ENCODE data around the gene CDR2L.
"Not testable (repeated sequence)": the region's sequence is repeated elsewhere in the genome, so short reads cannot be mapped to it uniquely, and the experiment has no call there.

The CDR2L gene

DNA sequence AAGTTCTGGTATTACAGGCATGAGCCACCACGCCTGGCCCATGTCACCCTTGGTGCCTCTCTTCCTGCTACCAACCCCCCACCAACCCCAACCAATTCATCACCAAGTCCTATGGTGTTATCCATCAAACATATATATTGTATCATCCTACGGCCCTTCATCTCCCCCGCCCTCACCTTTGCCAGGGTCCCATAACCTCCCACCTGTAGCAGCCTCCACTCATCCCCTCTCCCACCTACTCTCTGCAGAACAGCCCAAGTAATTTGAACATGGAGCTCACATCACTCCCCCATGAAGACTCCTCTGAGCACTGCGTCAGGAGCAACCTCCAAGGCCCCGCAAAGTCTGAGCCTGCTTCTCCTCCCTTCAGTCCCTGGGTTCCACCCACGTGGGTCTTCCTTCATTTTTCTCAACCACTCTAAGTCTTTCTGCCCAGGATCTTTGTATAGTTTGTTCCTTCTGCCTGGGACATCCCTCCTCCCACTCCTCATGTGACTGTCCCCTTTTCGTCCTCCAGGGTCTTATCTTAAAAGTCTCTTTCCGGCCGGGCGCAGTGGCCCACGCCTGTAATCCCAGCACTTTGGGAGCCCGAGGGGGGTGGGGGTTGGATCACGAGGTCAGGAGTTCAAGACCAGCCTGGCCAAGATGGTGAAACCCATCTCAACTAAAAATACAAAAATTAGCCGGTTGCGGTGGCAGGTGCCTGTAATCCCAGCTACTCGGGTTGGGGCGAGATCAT, 7.9 kb upstream of the CDR2L start:
- DNase-seq (ENCODE audit: extremely low read depth in 1 of 2, low read depth in 1 of 2), result no peak

DNA sequence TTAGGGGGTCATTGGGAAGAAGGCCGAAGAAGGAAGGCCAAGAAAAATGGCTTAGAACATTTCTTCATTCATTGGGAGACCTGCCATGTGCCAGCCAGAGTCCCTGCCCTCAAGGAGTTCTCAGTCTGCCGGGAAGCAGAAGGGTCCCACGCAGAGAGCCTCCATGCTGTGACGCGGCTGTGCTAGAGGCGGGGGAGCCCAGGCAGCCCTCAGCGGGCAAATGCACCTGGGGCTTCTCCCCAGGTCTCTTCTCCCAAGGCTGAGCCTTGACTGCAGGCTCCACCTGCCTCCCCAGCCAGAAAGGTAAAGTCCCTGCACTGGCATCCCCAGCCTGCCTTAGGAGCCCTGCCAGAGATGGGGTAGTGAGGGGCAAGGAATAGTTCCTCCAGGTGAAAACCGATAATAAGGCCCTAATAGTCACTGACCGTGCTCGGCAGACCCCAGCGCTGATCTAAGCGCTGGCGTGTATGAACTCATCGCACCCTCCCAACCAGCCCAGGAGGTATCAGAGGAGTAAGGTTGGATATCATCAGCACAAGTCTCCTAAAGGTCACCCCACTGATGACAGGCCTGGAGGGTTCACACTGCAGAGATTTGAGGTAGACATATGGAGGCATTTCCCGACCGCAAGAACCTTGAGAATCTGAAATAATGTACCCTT, 6.0 kb upstream of the CDR2L start:
- no peak for DNase-seq (ENCODE audit: extremely low read depth in 1 of 2, low read depth in 1 of 2)

DNA sequence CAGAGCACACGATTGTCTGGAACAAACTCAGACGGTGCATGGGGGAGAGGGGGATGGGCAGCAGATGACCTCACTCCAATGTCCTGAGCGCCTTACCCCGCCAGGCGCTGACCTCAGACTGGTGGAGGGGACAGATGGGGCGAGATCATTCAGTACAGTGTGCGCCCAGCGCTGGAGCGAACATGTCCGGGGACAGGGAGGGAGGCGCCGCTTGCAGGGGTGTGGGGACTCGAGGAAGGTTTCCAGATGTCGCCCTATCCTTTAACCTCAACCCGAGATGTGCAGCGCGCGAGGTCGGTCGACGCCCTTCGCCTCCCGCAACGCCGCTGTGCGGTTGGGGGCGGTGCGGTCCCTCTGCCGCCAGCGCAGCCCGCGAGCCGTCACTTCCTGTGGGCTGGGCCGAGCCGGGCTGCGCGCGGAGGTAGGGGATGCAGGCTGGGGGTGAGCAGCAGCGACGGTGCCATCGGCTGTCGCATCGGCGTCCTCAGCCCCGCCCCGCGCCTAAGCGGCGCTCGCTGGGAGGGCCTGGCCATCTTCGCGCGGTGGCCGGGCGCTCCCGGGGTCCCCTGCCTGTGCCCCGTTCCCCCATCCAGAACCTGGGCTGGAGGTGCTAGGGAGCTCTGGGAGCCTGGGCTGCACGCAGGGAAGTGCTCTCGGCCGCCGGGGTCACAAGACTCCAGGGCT, 5.3 kb upstream of the CDR2L start:
- peak; percentile 42 to 65 for DNase-seq (ENCODE audit: extremely low read depth in 1 of 2, low read depth in 1 of 2)

DNA sequence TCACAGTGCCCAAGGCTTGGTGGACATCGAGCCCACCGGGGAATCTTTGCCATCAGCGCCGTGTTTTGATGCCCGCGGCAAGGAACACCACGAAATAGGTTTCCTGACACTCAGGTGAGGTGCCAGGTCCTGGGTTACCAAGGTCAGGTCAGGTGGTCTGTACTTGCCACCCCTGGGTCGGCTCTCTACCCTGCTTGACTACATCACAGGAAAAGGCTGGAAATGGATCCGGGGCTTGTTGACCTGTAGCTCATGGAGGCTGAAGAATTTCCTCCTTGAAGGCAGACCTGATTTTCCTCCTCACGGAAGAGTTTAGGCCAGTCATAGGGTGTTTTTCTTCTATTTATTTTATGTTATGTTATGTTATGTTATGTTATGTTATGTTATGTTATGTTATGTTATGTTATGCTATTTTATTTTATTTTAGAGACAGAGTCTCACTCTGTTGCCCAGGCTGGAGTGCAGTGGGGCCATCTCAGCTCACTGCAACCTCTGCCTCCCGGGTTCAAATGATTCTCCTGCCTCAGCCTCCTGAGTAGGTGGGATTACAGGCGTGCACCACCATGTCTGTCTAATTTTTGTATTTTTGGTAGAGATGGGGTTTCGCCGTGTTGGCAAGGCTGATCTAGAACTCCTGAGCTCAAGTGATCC, 4.6 kb upstream of the CDR2L start:
- DNase-seq (ENCODE audit: extremely low read depth in 1 of 2, low read depth in 1 of 2), result not testable (repeated sequence)

DNA sequence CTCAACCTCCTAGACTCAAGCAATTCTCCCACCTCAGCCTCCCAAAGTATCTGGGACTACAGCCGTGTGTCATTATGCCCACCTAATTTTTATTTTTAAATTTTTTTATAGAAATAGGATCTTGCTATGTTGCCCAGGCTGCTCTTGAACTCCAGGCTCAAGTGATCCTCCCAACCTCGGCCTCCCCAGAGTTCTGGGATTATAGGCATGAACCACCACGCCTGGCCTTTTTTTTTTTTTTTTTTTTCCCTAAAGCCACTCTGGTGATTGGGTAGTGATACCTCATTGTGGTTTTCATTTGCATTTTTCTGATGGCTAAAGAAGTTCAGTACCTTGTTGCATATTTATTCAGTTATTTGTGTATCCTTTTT, 1.2 kb upstream of the CDR2L start:
- no peak for DNase-seq (ENCODE audit: extremely low read depth in 1 of 2, low read depth in 1 of 2)

DNA sequence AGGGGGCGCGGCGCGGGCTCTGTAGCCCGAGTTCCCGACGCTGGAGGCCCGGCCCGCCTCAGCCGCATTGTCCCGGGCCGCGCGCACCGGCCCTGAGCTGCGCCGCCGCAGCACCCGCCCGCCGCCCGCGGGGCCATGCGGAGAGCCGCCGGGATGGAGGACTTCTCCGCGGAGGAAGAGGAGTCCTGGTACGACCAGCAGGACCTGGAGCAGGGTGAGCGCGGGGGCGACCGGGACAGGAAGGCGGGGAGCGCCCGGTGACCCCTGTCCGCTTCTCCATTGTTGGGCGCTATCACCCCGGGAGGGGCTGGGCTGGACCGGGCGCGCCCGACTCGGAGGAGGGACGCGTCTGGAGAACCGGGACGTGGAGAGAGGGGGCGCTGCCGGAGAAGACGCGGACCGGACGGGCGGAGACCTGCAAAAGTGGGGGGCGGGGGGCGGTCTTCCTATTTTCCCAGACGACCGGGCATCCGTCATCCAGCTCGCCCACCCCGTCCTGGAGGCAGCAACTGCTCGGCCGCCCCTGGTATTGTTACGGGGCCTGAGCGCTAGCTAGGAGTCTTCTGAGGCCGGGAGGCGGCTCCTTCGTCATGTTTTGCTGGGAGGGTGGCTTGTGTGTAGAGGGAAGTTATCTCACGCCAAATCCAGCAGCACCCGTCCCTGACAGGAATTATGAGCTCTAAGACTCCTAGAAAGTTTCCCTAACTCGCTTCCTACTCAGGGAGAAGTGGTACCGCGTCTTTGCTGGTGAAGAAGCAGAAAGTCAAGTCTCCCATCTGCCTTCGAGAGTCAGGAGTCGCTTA, 678 bp downstream of the CDR2L start:
- no peak for DNase-seq (ENCODE audit: extremely low read depth in 1 of 2, low read depth in 1 of 2)

DNA sequence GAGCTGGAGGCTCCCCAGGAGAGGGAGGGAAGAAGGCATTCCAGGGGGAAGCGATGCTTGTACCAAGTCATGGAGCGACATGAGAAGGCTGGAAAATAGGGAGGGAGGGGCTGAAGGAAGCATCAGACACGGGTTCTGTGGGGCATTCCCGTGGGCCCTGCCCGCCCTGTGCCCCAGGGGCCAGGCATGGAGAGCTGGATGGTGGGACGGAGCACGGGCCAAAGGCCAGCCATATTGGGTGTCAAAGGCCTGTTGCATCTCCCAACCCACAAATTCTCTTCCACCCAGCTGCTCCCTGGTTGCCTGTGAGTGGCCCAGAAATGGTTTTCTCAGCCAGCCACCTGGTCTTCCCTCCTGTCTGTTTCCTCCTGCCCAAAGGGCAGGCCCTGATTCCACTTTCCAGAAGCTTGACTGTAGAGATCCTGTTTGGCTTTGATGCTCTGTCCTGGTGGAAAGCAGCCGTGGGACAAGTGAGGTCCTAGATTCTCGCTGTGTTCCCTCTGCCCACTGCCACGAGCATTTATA, 3.2 kb downstream of the CDR2L start:
- no peak for DNase-seq (ENCODE audit: extremely low read depth in 1 of 2, low read depth in 1 of 2)

DNA sequence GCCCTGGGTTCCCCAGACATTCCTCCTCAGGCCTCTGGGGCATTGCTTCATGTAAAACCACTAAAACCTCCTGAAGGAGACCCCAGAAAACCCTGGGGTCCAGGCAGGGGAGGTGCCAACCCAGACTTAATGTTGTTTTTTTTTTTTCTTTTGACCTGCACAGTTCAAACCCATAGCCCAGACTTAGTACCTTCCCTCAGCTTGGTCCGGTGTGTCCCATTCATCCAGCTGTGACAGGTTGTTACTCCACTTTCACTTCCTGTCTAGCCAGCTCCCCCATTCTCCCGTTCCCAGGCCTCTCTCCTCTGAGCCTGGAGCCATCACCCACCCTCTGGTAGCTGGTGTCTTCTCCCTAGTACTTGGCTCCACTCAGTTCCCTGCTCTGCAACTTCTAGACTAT, 4.8 kb downstream of the CDR2L start:
- DNase-seq (ENCODE audit: extremely low read depth in 1 of 2, low read depth in 1 of 2), result no peak

DNA sequence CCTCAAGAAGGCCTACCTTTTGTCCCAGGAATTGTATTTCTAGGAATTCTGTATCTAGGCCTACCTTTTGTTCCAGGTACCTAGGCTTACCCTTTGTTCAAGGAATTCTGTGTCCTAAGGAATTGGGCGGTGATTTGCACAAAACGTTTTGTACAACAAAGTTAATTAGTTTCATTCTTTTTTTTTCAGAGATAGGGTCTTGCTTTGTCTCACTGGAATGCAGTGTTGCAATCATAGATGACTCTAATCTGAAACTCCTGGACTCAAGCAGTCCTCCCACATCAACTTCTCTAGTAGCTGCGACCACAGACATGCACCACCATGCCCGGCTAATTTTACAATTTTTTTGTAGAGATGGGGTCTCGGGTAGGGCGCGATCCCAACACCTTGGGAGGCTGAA, 7.0 kb downstream of the CDR2L start:
- DNase-seq (ENCODE audit: extremely low read depth in 1 of 2, low read depth in 1 of 2), result no peak

DNA sequence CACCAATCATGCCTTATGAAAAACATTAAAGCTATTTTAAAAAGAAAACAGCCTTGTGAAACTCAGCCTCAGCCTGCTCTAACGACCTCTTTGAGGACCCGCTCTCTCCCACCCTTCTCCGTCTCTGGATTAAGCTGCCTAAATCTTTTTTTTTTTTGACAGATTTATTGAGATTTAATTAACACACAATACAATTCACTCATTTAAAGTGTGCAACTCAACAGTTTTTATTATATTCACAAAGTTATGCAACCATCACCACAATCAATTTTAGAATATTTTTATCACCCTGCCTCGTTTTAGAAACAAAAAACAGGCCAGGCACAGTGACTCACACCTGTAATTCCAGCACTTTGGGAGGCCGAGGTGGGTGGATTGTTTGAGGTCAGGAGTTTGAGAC, 8.4 kb downstream of the CDR2L start:
- DNase-seq (ENCODE audit: extremely low read depth in 1 of 2, low read depth in 1 of 2), result no peak

DNA sequence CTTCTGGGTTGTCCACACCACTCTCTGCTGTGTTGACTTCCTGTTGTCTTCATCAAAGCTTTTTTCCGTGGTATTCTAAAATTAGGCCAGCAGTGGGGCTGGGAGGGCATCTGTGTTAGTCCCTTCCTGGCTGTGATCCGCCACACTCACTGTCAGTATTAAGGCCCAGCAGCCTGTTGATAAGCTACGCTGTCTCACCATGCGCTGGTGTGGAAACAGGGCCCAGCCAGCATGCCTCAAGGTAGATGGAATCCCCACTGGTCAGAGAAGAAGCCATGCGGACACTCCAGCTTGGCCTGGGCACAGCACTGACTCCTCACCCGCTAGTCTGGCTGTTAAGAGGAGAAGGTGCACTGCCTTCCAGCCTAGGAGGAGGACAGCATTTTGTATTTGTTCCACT, 11.4 kb downstream of the CDR2L start:
- DNase-seq (ENCODE audit: extremely low read depth in 1 of 2, low read depth in 1 of 2), result no peak

DNA sequence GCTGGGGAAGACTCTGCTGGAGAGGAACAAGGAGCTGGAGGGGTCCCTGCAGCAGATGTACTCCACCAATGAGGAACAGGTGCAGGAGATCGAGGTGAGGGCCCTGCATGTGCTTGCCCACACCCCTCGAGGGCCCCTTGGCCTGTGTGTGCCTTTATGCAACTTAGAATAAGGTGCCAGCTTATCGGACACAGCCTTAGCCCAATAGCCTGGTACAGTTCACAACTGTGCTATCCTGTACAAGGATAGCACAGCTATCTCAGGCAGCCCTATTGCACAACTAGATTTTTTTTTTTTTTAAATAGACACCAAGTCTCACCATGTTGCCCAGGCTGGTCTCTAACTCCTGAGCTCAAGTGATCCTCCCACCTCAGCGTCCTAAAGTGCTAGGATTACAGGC, 12.1 kb downstream of the CDR2L start:
- DNase-seq (ENCODE audit: extremely low read depth in 1 of 2, low read depth in 1 of 2), result no peak

DNA sequence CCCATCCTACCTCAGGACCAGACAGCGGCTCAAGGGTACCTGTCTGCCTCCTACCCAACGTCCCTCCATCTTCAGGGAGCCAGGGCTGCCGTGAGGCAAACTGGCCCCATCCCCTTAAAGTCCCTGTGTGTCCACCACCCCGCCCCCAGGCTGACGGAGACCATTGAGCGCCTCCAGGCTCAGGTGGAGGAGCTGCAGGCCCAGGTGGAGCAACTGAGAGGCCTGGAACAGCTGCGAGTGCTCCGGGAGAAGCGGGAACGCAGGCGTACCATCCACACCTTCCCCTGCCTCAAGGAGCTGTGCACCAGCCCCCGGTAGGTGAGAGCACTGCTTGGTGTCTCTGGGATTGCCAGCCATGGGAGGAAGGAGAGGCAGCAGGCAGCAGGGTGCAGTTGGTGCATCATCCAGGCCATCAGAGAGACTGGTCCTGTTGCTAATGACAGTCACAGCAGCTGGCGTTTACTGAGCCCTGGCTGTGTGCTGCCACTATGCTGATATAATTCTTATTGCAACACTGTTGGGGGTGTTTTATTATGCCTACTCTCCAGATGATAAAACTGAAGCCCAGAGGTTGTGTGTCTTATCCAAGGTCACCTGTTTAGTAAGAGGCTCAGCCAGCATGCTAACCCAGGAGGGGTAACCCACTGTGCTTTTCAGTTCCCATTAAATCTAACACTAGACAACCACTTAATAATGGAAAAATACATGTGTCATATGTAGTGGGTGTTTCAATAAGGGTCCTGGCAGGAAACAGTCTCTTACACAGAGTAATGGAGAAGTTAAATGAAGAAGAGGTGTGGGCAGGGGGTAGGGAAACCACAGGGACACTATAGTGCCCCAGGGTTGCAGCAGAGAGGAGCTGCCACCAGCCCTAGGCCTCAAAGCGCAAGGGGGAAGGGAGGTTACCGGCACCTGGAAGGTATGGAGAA, 14.7 kb downstream of the CDR2L start:
- DNase-seq (ENCODE audit: extremely low read depth in 1 of 2, low read depth in 1 of 2), result no peak

DNA sequence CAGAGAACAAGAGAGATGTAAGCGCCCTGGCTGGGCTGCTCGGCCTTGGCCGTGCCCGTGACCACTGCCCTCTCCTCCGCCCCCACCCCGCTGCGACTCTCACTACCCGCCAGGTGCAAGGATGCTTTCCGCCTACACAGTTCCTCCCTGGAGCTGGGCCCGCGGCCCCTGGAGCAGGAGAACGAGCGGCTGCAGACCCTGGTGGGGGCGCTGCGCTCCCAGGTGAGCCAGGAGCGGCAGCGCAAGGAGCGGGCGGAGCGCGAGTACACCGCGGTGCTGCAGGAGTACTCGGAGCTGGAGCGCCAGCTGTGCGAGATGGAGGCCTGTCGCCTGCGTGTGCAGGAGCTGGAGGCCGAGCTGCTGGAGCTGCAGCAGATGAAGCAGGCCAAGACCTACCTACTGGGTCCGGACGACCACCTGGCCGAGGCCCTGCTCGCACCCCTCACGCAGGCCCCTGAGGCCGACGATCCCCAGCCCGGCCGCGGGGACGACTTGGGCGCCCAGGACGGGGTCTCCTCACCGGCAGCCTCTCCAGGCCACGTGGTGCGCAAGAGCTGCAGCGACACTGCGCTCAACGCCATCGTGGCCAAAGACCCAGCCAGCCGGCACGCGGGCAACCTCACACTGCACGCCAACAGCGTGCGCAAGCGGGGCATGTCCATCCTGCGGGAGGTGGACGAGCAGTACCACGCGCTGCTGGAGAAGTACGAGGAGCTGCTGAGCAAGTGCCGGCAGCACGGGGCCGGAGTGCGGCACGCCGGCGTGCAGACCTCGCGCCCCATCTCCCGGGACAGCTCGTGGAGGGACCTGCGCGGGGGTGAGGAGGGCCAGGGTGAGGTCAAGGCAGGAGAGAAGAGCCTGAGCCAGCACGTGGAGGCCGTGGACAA, 15.9 kb downstream of the CDR2L start:
- no peak for DNase-seq (ENCODE audit: extremely low read depth in 1 of 2, low read depth in 1 of 2)

DNA sequence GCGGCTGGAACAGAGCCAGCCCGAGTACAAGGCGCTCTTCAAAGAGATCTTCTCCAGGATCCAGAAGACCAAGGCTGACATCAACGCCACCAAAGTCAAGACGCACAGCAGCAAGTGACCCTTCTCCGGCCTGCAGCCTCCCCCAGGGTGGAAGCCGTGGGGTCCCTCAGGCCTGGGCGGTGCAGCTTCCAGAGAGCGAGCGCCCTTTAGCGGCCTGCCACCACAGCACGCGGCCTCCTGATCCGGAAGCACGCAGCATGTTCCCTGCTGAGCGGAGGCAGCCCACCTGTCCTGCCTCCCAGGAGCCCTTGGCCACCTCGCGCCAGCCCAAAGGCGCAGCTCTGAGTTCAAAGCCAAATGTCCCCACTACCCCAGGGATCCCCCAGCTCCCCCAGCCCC, 16.5 kb downstream of the CDR2L start:
- DNase-seq (ENCODE audit: extremely low read depth in 1 of 2, low read depth in 1 of 2), result no peak

DNA sequence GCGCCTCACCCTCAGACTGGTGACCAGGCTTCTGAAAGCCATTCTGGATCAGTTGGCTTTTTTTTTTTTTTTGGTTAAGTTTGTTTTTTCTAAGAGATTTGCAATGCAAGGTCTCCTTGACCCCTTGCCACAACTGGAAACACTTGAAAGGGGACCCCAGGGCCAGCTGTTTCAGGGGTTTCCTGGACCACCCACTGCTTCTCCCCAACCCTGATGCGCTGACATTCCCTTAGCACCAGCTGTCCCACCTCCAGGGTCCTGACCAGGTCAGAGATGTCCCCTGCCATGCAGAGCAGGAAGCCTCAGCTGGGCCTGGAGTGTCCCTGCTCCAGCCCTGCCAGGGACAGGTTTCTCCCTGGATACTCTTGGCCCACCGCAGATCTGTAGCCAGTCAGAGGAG, 16.9 kb downstream of the CDR2L start:
- no peak for DNase-seq (ENCODE audit: extremely low read depth in 1 of 2, low read depth in 1 of 2)

DNA sequence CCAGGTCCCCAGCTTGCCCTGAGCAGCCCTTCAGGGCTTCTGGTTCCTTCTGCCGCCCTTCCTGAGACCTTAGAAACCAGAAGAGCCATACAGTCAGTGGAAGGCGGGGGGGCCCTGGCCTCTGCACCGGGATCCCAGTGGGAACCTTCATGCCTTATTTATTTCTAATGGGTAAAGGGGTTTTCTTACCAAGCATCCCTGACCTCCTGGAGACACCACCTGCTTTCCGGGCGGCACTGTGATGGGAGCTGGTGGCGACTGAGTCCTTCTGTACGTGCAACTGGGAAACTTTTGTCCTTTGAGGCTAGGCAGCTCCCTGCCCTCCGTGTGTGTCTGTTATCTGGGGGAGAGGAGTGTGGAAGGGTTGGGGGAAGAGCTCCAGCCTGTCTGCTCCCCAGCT, 17.9 kb downstream of the CDR2L start:
- DNase-seq (ENCODE audit: extremely low read depth in 1 of 2, low read depth in 1 of 2), result no peak

DNA sequence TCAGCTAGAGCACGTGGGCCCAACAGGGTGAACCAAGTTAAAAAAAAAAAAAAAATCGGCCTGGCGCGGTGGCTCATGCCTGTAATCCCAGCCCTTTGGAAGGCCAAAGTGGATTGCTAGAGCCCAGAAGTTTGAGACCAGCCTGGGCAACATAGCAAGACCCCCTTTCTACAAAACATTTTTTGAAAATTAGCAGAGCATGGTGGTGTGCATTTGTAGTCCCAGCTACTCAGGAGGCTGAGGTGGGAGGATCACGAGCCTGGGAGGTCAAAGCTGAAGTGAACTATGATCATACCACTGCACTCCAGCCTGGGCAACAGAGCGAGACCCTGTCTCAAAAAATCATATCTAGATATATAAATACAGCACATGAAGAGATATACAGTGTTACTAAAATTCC, 18.7 kb downstream of the CDR2L start:
- not testable (repeated sequence) for DNase-seq (ENCODE audit: extremely low read depth in 1 of 2, low read depth in 1 of 2)

DNA sequence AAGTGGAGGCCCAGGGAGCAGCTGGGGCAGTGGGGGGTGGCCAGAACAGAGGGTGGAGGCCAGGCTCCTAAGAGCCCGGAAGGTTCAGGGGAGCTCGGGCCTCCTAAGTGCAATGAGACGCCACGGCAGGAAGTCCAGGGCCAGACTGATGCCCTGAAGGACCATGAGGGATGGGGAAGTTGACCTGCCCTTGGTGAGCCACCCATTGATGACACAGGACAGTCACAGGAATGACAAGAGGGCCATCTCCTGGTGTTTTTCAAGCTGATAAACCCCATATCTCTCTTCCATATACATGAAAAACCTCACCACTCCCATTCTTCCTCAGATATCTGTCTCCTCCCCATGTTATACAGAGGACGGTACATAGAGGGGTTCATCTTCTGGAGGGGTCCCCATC, 19.2 kb downstream of the CDR2L start:
- no peak for DNase-seq (ENCODE audit: extremely low read depth in 1 of 2, low read depth in 1 of 2)

Measured in activated CD8-positive, alpha-beta memory T cell treated with anti-CD3 and anti-CD28 coated beads for 1 hour (primary cell).